CD4-positive, alpha-beta memory T cell (primary cell): ENCODE data around the gene PYGL. TPM values are rescaled to one million over a fixed set of nuclear protein-coding genes. Genes with fewer than 3 reads are reported as not detected.
A peak's percentile ranks its signal among the peaks of the same experiment; 100 is the strongest.
"Not testable (repeated sequence)": the region's sequence is repeated elsewhere in the genome, so short reads cannot be mapped to it uniquely, and the experiment has no call there.

Experiments
- CTCF ChIA-PET: fragments of 350-600 bp; sonication (Branson Sonifier 250); formaldehyde crosslinking; loops from one replicate; lab custom pipeline; 2021; ENCODE audit warnings: inconsistent platforms; ENCODE audit not compliant: partially characterized antibody; lab: Charles Lee
- POLR2A ChIA-PET: fragments of 350-600 bp; sonication (Branson Sonifier 250); formaldehyde crosslinking; loops from one replicate; lab custom pipeline; 2021; ENCODE audit not compliant: partially characterized antibody; lab: Charles Lee
- DNase-seq, 5 donors: peaks; one replicate each; pipeline versions ENCODE4 v3.0.0 to v3.0.0-alpha.2; 2020 to 2022; ENCODE audit warnings: mixed read lengths in 1 of 5
- H3K27ac ChIP-seq: one replicate; pipeline ENCODE4 v1.7.0; 2013; ENCODE audit warnings: low read depth, low read length
- H3K27me3 ChIP-seq: 2 replicates; pipeline ENCODE4 v1.7.0; 2013; ENCODE audit warnings: mild to moderate bottlenecking, low read length, moderate library complexity; ENCODE audit not compliant: insufficient read depth
- H3K36me3 ChIP-seq: 2 replicates; pipeline ENCODE4 v1.7.0; 2013; ENCODE audit warnings: mild to moderate bottlenecking, low read length, moderate library complexity; ENCODE audit not compliant: insufficient read depth
- H3K4me1 ChIP-seq: 2 replicates; pipeline ENCODE4 v1.7.0; 2013; ENCODE audit warnings: mild to moderate bottlenecking, low read length, moderate library complexity; ENCODE audit not compliant: insufficient read depth
- H3K4me3 ChIP-seq, 2 donors: one replicate each; pipeline ENCODE4 v1.7.0; 2013; ENCODE audit warnings: low read length in 2 of 2, mild to moderate bottlenecking in 1 of 2
- H3K9me3 ChIP-seq, 2 donors: one replicate each; pipeline ENCODE4 v1.7.0; 2013; ENCODE audit warnings: low read length in 2 of 2, control low read depth in 1 of 2; ENCODE audit not compliant: control insufficient read depth in 1 of 2
- H3K27ac Mint-ChIP-seq, 7 donors: one replicate each; pipeline ENCODE4 v1.8.0; 2020 to 2021; ENCODE audit warnings: mixed read lengths in 7 of 7, mild to moderate bottlenecking in 6 of 7, inconsistent platforms in 3 of 7, moderate library complexity in 3 of 7
- H3K27me3 Mint-ChIP-seq, 2 donors: one replicate each; pipeline ENCODE4 v1.8.0; 2020 to 2021; ENCODE audit warnings: mixed read lengths in 2 of 2
- H3K36me3 Mint-ChIP-seq, 2 donors: one replicate each; pipeline ENCODE4 v1.8.0; 2020 to 2021; ENCODE audit warnings: mixed read lengths in 2 of 2, inconsistent platforms in 1 of 2, mild to moderate bottlenecking in 1 of 2
- H3K4me1 Mint-ChIP-seq, 4 donors: one replicate each; pipeline ENCODE4 v1.8.0; 2020 to 2021; ENCODE audit warnings: mixed read lengths in 4 of 4, mild to moderate bottlenecking in 1 of 4
- H3K4me3 Mint-ChIP-seq, 8 donors: one replicate each; pipeline ENCODE4 v1.8.0; 2020 to 2021; ENCODE audit warnings: mixed read lengths in 8 of 8, mild to moderate bottlenecking in 7 of 8, moderate library complexity in 6 of 8, inconsistent platforms in 3 of 8
- H3K9me3 Mint-ChIP-seq, 8 donors: one replicate each; pipeline ENCODE4 v1.8.0; 2020 to 2021; ENCODE audit warnings: mixed read lengths in 8 of 8, mild to moderate bottlenecking in 5 of 8, inconsistent platforms in 3 of 8, moderate library complexity in 1 of 8
- intact Hi-C: fragments of 100-400 bp; cut with micrococcal nuclease; formaldehyde crosslinking; loops from one replicate; pipeline ENCODE4 v1.15.1; 2023
- polyA plus RNA-seq, 2 donors: library from polyadenylated mRNA; unstranded; fragments of 300-500 nt; fragmentation: Illumina TruSeq; gene quantifications; one replicate each; pipeline ENCODE4 v1.2.3, GENCODE V29; 2021
- total RNA-seq, 2 experiments: library from RNA; stranded (reverse); gene quantifications; one replicate each; pipeline ENCODE4 v1.2.3, GENCODE V29; 2021

The PYGL gene
- total and polyA plus RNA-seq, 4 experiments from 2014 or later = 0.61 to 0.72 TPM; not detected in 2

DNA sequence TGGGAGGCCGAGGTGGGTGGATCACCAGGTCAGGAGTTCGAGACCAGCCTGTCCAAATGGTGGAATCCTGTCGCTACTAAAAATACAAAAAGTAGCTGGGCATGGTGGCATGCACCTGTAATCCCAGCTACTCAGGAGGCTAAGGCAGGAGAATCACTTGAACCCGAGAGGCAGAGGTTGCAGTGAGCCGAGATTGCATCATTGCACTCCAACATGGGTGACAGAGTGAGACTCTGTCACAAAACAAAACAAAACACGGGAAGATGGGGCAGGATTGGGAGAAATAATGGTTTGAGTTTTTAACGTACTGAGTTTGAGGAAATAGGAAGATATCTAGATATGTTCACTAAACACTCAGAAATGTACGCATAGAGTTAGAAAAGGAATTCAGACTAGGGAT is 2.6 kb downstream of the PYGL start:
- H3K27ac Mint-ChIP-seq, intact Hi-C loops, CTCF ChIA-PET, H3K9me3 ChIP-seq, H3K36me3 Mint-ChIP-seq, H3K4me3 ChIP-seq, H3K36me3 ChIP-seq, H3K4me1 ChIP-seq, H3K9me3 Mint-ChIP-seq, H3K27ac ChIP-seq, POLR2A ChIA-PET, DNase-seq: not testable (repeated sequence)
- Mint-ChIP-seq H3K4me1 (peaks cover 8 to 15% (median 9%) of the 10 kb centered on the region in 4 donors), H3K4me3 (peak overlapping the region in 2 of 8 donors; percentile 21 to 41), H3K27me3 (peaks cover 27 to 39% of the 10 kb centered on the region in 2 donors)
- H3K27me3 ChIP-seq = peaks cover 16% of the 10 kb centered on the region

DNA sequence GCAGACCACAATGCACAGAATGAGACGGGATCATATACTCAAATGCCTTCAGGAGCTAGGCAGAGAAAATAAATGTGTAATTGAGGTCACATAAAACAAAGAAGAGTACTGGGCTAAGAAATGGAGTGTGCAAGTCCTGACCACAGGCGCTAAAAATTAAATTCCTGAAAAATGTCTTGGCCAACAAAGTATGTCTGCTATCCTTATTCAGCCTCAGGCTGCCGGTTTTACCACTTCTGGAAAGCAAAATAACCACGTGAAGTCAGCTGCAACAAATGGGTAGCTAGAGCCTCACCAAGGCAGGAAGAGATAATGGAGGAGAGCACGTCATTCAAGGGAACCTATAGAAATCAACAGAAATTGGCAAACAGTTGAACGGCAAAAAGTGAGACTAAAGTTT is 3.1 kb downstream of the PYGL start:
- Mint-ChIP-seq H3K4me3 (no peak overlapping the region), H3K27me3 (peaks cover 27 to 39% of the 10 kb centered on the region in 2 donors), H3K27ac (no peak overlapping the region), H3K9me3 (peaks cover 0 to 6% (median 0%) of the 10 kb centered on the region in 8 donors), H3K4me1 (peaks cover 8 to 15% (median 9%) of the 10 kb centered on the region in 4 donors), H3K36me3 (no peaks in the 10 kb centered on the region)
- Histone ChIP-seq H3K4me3 (no peak overlapping the region), H3K9me3 (no peaks in the 10 kb centered on the region), H3K27ac (no peak overlapping the region), H3K36me3 (no peaks in the 10 kb centered on the region), H3K27me3 (peaks cover 16% of the 10 kb centered on the region), H3K4me1 (peaks cover 9% of the 10 kb centered on the region)
- no peak for DNase-seq
- POLR2A ChIA-PET = no interaction called here
- CTCF ChIA-PET = no interaction called here
- intact Hi-C loops = no loop called here

DNA sequence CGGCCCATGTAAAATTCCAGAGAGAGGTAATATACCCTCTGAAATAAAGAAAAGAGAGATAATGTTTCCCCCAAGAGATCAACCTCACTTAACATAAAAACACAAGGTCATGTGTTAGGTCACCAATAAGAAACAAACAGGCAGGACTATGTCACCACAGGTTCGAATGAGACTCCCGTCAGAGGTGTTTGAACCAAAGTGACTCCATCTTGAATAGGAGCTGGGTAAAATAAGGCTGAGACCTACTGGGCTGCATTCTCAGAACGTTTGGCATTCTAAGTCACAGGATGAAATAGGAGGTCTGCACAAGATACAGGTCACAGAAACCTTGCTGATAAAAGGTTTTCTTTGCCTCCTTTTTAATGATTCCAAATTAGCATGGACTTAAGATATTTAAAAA is 6.5 kb downstream of the PYGL start:
- H3K4me3 Mint-ChIP-seq = no peak overlapping the region
- Histone ChIP-seq H3K4me1 (no peaks in the 10 kb centered on the region), H3K27me3 (peaks cover 4% of the 10 kb centered on the region), H3K4me3 (no peak overlapping the region), H3K27ac (no peak overlapping the region), H3K9me3 (no peaks in the 10 kb centered on the region), H3K36me3 (no peaks in the 10 kb centered on the region)
- no peak overlapping the region for H3K27ac Mint-ChIP-seq
- peaks cover 0 to 2% (median 0%) of the 10 kb centered on the region in 8 donors for H3K9me3 Mint-ChIP-seq
- H3K27me3 Mint-ChIP-seq = peaks cover 15 to 26% of the 10 kb centered on the region in 2 donors
- POLR2A ChIA-PET = no interaction called here
- H3K4me1 Mint-ChIP-seq = no peaks in the 10 kb centered on the region
- H3K36me3 Mint-ChIP-seq = no peaks in the 10 kb centered on the region
- no peak for DNase-seq
- CTCF ChIA-PET = no interaction called here
- intact Hi-C loops = no loop called here

DNA sequence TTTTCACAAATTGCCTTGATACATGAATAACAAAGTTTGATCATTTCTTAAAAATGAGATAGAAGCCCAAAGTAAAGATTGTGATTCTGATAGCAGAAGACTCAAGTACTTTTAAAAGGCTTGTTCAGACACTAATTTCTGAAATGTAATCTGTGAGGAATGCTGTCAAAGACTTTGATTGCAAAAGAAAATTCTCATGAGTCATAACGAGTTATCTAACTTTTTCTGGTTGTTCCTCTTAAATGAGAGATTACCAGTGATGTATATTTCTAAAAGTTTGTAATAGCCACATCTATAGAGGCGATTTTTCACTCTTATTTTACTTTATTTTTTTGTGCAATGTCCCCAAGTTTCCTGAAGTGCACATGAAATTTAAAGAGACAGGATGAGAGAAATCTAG is 7.0 kb downstream of the PYGL start:
- POLR2A ChIA-PET = no interaction called here
- Mint-ChIP-seq H3K27ac (no peak overlapping the region), H3K4me3 (no peak overlapping the region), H3K4me1 (no peaks in the 10 kb centered on the region), H3K9me3 (peaks cover 0 to 2% (median 0%) of the 10 kb centered on the region in 8 donors), H3K27me3 (peaks cover 17 to 26% of the 10 kb centered on the region in 2 donors), H3K36me3 (no peaks in the 10 kb centered on the region)
- no peaks in the 10 kb centered on the region for H3K9me3 ChIP-seq
- DNase-seq = no peak
- peaks cover 4% of the 10 kb centered on the region for H3K27me3 ChIP-seq
- intact Hi-C loops = no loop called here
- CTCF ChIA-PET = no interaction called here
- no peaks in the 10 kb centered on the region for H3K36me3 ChIP-seq
- H3K4me3 ChIP-seq = no peak overlapping the region
- no peak overlapping the region for H3K27ac ChIP-seq
- H3K4me1 ChIP-seq = no peaks in the 10 kb centered on the region

DNA sequence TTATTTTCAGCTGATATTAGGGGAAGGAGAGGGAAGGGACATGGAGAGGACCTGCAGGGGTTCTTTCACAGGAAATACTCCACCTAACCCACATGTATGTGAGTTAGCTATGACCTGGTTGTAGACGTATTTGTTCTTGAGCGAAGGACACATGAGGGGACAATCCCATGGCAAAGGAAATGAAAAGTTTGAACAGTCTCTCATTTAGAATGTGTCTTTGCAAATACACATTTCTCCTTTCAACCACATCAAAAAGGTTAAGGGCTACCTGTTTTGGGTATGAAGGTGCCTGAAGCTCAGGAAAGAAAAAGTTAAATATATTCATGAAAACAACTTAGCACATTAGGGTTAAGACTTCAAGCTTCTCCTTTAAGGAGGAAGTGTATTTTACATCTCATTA is 7.4 kb downstream of the PYGL start:
- POLR2A ChIA-PET = no interaction called here
- H3K4me3 Mint-ChIP-seq = no peak overlapping the region

DNA sequence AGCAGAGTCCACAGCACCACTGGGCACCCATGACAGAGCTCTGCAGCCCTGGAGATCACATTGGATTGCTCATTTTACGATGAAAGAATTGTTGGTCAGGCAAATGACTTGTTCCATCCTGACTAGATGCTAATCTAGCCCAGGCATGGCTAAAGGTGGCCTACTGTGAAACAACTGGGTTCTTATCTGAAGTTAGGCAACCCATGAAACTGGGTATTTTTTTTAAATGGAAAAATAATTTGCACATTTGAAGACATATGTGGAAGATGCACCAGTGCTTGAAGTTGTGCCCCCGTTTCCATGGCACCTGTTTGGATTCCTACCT is 8.3 kb downstream of the PYGL start:
- no peaks in the 10 kb centered on the region for H3K36me3 Mint-ChIP-seq
- H3K4me1 ChIP-seq = no peaks in the 10 kb centered on the region
- H3K27me3 ChIP-seq = no peaks in the 10 kb centered on the region
- H3K27ac ChIP-seq = no peak overlapping the region
- no peak overlapping the region for H3K4me3 Mint-ChIP-seq
- H3K4me1 Mint-ChIP-seq = no peaks in the 10 kb centered on the region
- no peaks in the 10 kb centered on the region for H3K36me3 ChIP-seq
- intact Hi-C loops = no loop called here
- H3K9me3 Mint-ChIP-seq = no peaks in the 10 kb centered on the region
- ChIA-PET CTCF (no interaction called here), POLR2A (no interaction called here)
- H3K9me3 ChIP-seq = no peaks in the 10 kb centered on the region
- no peak overlapping the region for H3K4me3 ChIP-seq
- peaks cover 13 to 23% of the 10 kb centered on the region in 2 donors for H3K27me3 Mint-ChIP-seq
- DNase-seq = no peak
- no peak overlapping the region for H3K27ac Mint-ChIP-seq

More for the DNA sequence above, 7.4 kb downstream of the PYGL start:
- Histone ChIP-seq H3K27me3 (peaks cover 4% of the 10 kb centered on the region), H3K4me1 (no peaks in the 10 kb centered on the region), H3K9me3 (no peaks in the 10 kb centered on the region), H3K36me3 (no peaks in the 10 kb centered on the region), H3K4me3 (no peak overlapping the region), H3K27ac (no peak overlapping the region)
- no peaks in the 10 kb centered on the region for H3K4me1 Mint-ChIP-seq
- peaks cover 0 to 2% (median 0%) of the 10 kb centered on the region in 8 donors for H3K9me3 Mint-ChIP-seq
- intact Hi-C loops = no loop called here
- H3K27ac Mint-ChIP-seq = no peak overlapping the region
- CTCF ChIA-PET = no interaction called here
- no peak for DNase-seq
- peaks cover 20 to 25% of the 10 kb centered on the region in 2 donors for H3K27me3 Mint-ChIP-seq
- H3K36me3 Mint-ChIP-seq = no peaks in the 10 kb centered on the region

DNA sequence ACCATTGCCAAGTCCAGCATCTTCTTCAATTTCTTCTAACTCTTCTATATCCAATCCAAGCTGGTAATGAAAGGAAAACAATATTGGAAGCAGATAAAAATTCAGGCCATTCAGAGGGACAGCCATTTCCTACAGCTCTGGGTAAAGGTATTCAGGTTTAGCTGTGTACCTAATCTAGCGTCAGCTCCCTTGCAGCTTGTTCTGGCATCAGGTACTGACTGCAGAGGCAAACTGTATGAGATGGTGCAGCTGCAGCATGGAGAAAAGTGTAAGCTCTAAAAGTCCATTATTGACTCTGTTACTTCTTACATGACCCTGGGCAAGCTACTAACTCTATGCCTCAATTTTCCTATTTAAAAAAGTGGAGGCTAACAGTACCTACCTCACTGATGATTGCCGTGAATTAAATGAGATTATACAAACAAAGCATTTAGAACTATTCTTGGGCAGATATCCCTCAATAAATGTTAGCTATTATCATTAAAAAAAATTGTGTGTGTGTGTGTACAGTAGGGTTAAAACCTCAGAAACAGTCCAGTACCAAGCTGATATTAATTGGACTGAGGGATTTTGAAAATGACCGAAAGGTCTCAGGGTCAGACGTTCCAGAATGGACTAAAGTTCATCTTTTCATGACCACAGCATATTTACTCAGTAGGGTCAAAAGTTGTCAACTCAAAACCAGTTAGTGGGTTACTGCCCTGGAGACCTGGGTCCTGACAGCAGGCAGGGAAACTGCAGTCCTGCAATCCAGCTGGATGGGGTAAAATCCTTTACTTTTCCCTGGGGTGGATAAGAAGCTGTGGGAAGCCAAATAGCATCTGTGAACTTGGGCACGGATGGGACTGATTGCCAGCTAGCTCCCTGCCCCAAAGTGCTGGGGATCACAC is 8.9 kb downstream of the PYGL start:
- Histone ChIP-seq H3K4me3 (no peak overlapping the region), H3K9me3 (no peaks in the 10 kb centered on the region), H3K36me3 (no peaks in the 10 kb centered on the region), H3K27ac (no peak overlapping the region), H3K4me1 (no peaks in the 10 kb centered on the region), H3K27me3 (no peaks in the 10 kb centered on the region)
- H3K4me3 Mint-ChIP-seq = no peak overlapping the region
- ChIA-PET POLR2A (no interaction called here), CTCF (no interaction called here)
- H3K27ac Mint-ChIP-seq = no peak overlapping the region
- no peak for DNase-seq
- H3K27me3 Mint-ChIP-seq = peaks cover 10 to 20% of the 10 kb centered on the region in 2 donors
- intact Hi-C loops = no loop called here
- H3K4me1 Mint-ChIP-seq = no peaks in the 10 kb centered on the region
- H3K36me3 Mint-ChIP-seq = no peaks in the 10 kb centered on the region
- no peaks in the 10 kb centered on the region for H3K9me3 Mint-ChIP-seq
